Activated naive CD8-positive, alpha-beta T cell treated with anti-CD3 and anti-CD28 coated beads, Interleukin-2, amount 10 ng/mL, durations not matched to agents 7 days and 5 days (primary cell): ENCODE results near the gene PDPN. TPM values are rescaled to one million over a fixed set of nuclear protein-coding genes. Genes with fewer than 3 reads are reported as not detected.

Experiments
- ATAC-seq: fragments of 150-1000 bp; cut with Tn5 transposase; one replicate; pipeline ENCODE4 v1.10.0; 2021; ENCODE audit warnings: low read depth, moderate library complexity
- POLR2A ChIA-PET: fragments of 350-600 bp; sonication (Branson Sonifier 250); formaldehyde crosslinking; loops from one replicate; lab custom pipeline; 2021; ENCODE audit warnings: antibody characterized with exemption; lab: Charles Lee
- DNase-seq: peaks from one replicate; pipeline ENCODE4 v3.0.0; 2021
- H3K27ac Mint-ChIP-seq: one replicate; pipeline ENCODE4 v1.8.0; 2022; ENCODE audit warnings: mild to moderate bottlenecking, mixed read lengths
- H3K27me3 Mint-ChIP-seq: one replicate; pipeline ENCODE4 v1.8.0; 2022; ENCODE audit warnings: mild to moderate bottlenecking, moderate library complexity, mixed read lengths
- H3K36me3 Mint-ChIP-seq: one replicate; pipeline ENCODE4 v1.8.0; 2021; ENCODE audit warnings: mild to moderate bottlenecking, mixed read lengths
- H3K4me1 Mint-ChIP-seq: one replicate; pipeline ENCODE4 v1.8.0; 2021; ENCODE audit warnings: mixed read lengths
- H3K4me3 Mint-ChIP-seq: one replicate; pipeline ENCODE4 v1.8.0; 2022; ENCODE audit warnings: mild to moderate bottlenecking, moderate library complexity, mixed read lengths
- H3K9me3 Mint-ChIP-seq: one replicate; pipeline ENCODE4 v1.8.0; 2021; ENCODE audit warnings: mixed read lengths
- total RNA-seq, 2 experiments: library from RNA; stranded (reverse); gene quantifications; one replicate each; pipeline ENCODE4 v1.2.3, GENCODE V29; 2021

Gene PDPN
- total RNA-seq, 2 experiments from 2014 or later = not detected

- no peak overlapping the region for H3K4me3 Mint-ChIP-seq
- no peaks in the 10 kb centered on the region for H3K36me3 Mint-ChIP-seq
- peaks cover 54% of the 10 kb centered on the region for H3K27me3 Mint-ChIP-seq
- H3K4me1 Mint-ChIP-seq = no peaks in the 10 kb centered on the region
- no peak overlapping the region for H3K27ac Mint-ChIP-seq
- ATAC-seq (no peak), DNase-seq (no peak)
- POLR2A ChIA-PET = no interaction called here
- no peaks in the 10 kb centered on the region for H3K9me3 Mint-ChIP-seq
These were observed 1.4 kb downstream of the PDPN start for GRCh38 chr1:13584876-13585611.

- H3K4me3 Mint-ChIP-seq = no peak overlapping the region
- H3K9me3 Mint-ChIP-seq = no peaks in the 10 kb centered on the region
- POLR2A ChIA-PET = no interaction called here
- no peaks in the 10 kb centered on the region for H3K4me1 Mint-ChIP-seq
- no peak for ATAC-seq
- H3K27ac Mint-ChIP-seq = no peak overlapping the region
- H3K27me3 Mint-ChIP-seq = peaks cover 59% of the 10 kb centered on the region
- no peaks in the 10 kb centered on the region for H3K36me3 Mint-ChIP-seq
- DNase-seq = no peak
These were observed 2.0 kb downstream of the PDPN start for GRCh38 chr1:13585612-13585991.

GRCh38 chr1:13586001-13586400 lies 2.4 kb downstream of the PDPN start:
- Mint-ChIP-seq H3K4me3 (no peak overlapping the region), H3K36me3 (no peaks in the 10 kb centered on the region), H3K27me3 (peaks cover 58% of the 10 kb centered on the region), H3K27ac (no peak overlapping the region), H3K4me1 (no peaks in the 10 kb centered on the region), H3K9me3 (no peaks in the 10 kb centered on the region)
- ATAC-seq = no peak
- no peak for DNase-seq
- POLR2A ChIA-PET = no interaction called here

- no peaks in the 10 kb centered on the region for H3K4me1 Mint-ChIP-seq
- H3K27ac Mint-ChIP-seq = no peak overlapping the region
- no peak for DNase-seq
- ATAC-seq = no peak
- POLR2A ChIA-PET = no interaction called here
- H3K4me3 Mint-ChIP-seq = no peak overlapping the region
- no peaks in the 10 kb centered on the region for H3K36me3 Mint-ChIP-seq
- H3K27me3 Mint-ChIP-seq = peaks cover 49% of the 10 kb centered on the region
- H3K9me3 Mint-ChIP-seq = no peaks in the 10 kb centered on the region
These were observed 3.8 kb downstream of the PDPN start for GRCh38 chr1:13587256-13588030.

- DNase-seq (no peak), ATAC-seq (no peak)
- no peaks in the 10 kb centered on the region for H3K4me1 Mint-ChIP-seq
- H3K27ac Mint-ChIP-seq = no peak overlapping the region
- H3K9me3 Mint-ChIP-seq = no peaks in the 10 kb centered on the region
- POLR2A ChIA-PET = no interaction called here
- no peak overlapping the region for H3K4me3 Mint-ChIP-seq
- H3K36me3 Mint-ChIP-seq = no peaks in the 10 kb centered on the region
- peaks cover 33% of the 10 kb centered on the region for H3K27me3 Mint-ChIP-seq
These were observed 5.5 kb downstream of the PDPN start for GRCh38 chr1:13588946-13589796.

- Mint-ChIP-seq H3K4me1 (no peaks in the 10 kb centered on the region), H3K36me3 (no peaks in the 10 kb centered on the region), H3K27me3 (peaks cover 21% of the 10 kb centered on the region), H3K9me3 (no peaks in the 10 kb centered on the region), H3K4me3 (no peak overlapping the region), H3K27ac (no peak overlapping the region)
- ATAC-seq (no peak), DNase-seq (no peak)
- POLR2A ChIA-PET = no interaction called here
These were observed 6.9 kb downstream of the PDPN start for GRCh38 chr1:13590486-13590885.

- DNase-seq (no peak), ATAC-seq (no peak)
- H3K9me3 Mint-ChIP-seq = no peaks in the 10 kb centered on the region
- H3K4me1 Mint-ChIP-seq = no peaks in the 10 kb centered on the region
- no peak overlapping the region for H3K4me3 Mint-ChIP-seq
- POLR2A ChIA-PET = no interaction called here
- no peaks in the 10 kb centered on the region for H3K36me3 Mint-ChIP-seq
- H3K27me3 Mint-ChIP-seq = peaks cover 12% of the 10 kb centered on the region
- no peak overlapping the region for H3K27ac Mint-ChIP-seq
These were observed 10.0 kb downstream of the PDPN start for GRCh38 chr1:13593511-13594131.

- DNase-seq (no peak), ATAC-seq (no peak)
- Mint-ChIP-seq H3K4me3 (no peak overlapping the region), H3K9me3 (no peaks in the 10 kb centered on the region), H3K27me3 (peaks cover 5% of the 10 kb centered on the region), H3K4me1 (no peaks in the 10 kb centered on the region), H3K27ac (no peak overlapping the region), H3K36me3 (no peaks in the 10 kb centered on the region)
- POLR2A ChIA-PET = no interaction called here
These were observed 11.8 kb downstream of the PDPN start for GRCh38 chr1:13595411-13595810.

GRCh38 chr1:13597166-13597565 lies 13.5 kb downstream of the PDPN start:
- DNase-seq (no peak), ATAC-seq (no peak)
- Mint-ChIP-seq H3K4me3 (no peak overlapping the region), H3K9me3 (no peaks in the 10 kb centered on the region), H3K27me3 (no peaks in the 10 kb centered on the region), H3K36me3 (no peaks in the 10 kb centered on the region), H3K4me1 (no peaks in the 10 kb centered on the region), H3K27ac (no peak overlapping the region)
- POLR2A ChIA-PET = no interaction called here

GRCh38 chr1:13600762-13601453 lies 17.3 kb downstream of the PDPN start:
- Mint-ChIP-seq H3K36me3 (no peaks in the 10 kb centered on the region), H3K9me3 (no peaks in the 10 kb centered on the region), H3K4me1 (no peaks in the 10 kb centered on the region), H3K27ac (no peak overlapping the region), H3K4me3 (no peak overlapping the region), H3K27me3 (no peaks in the 10 kb centered on the region)
- DNase-seq (no peak), ATAC-seq (no peak)
- POLR2A ChIA-PET = no interaction called here

- POLR2A ChIA-PET = no interaction called here
- ATAC-seq (no peak), DNase-seq (no peak)
- no peaks in the 10 kb centered on the region for H3K9me3 Mint-ChIP-seq
- H3K27ac Mint-ChIP-seq = no peak overlapping the region
- H3K4me3 Mint-ChIP-seq = no peak overlapping the region
- H3K27me3 Mint-ChIP-seq = peaks cover 8% of the 10 kb centered on the region
- no peaks in the 10 kb centered on the region for H3K4me1 Mint-ChIP-seq
- H3K36me3 Mint-ChIP-seq = no peaks in the 10 kb centered on the region
These were observed 20.5 kb downstream of the PDPN start for GRCh38 chr1:13604176-13604575.

- ATAC-seq = no peak
- peaks cover 1% of the 10 kb centered on the region for H3K9me3 Mint-ChIP-seq
- DNase-seq = no peak
- H3K36me3 Mint-ChIP-seq = no peaks in the 10 kb centered on the region
- H3K4me3 Mint-ChIP-seq = no peak overlapping the region
- no peak overlapping the region for H3K27ac Mint-ChIP-seq
- H3K4me1 Mint-ChIP-seq = no peaks in the 10 kb centered on the region
- POLR2A ChIA-PET = no interaction called here
- H3K27me3 Mint-ChIP-seq = peaks cover 8% of the 10 kb centered on the region
These were observed 21.1 kb downstream of the PDPN start for GRCh38 chr1:13604721-13605120.

- no peaks in the 10 kb centered on the region for H3K36me3 Mint-ChIP-seq
- H3K4me3 Mint-ChIP-seq = no peak overlapping the region
- H3K9me3 Mint-ChIP-seq = peaks cover 1% of the 10 kb centered on the region
- H3K27me3 Mint-ChIP-seq = peaks cover 8% of the 10 kb centered on the region
- POLR2A ChIA-PET = no interaction called here
- ATAC-seq = no peak
- no peak for DNase-seq
- H3K27ac Mint-ChIP-seq = no peak overlapping the region
- H3K4me1 Mint-ChIP-seq = no peaks in the 10 kb centered on the region
These were observed 21.5 kb downstream of the PDPN start for GRCh38 chr1:13605159-13605558.
